Osteoblast (primary cell): ENCODE results near the gene SERPINA4. TPM values are rescaled to one million over a fixed set of nuclear protein-coding genes. Genes with fewer than 3 reads are reported as not detected.

Experiments
- DNase-seq: peaks from one replicate; pipeline ENCODE4 v3.0.0; 2011; ENCODE audit warnings: low spot score, mixed read lengths; ENCODE audit not compliant: insufficient read length; ENCODE audit errors: missing footprints
- H2AFZ ChIP-seq: 2 replicates; pipeline ENCODE4 v1.6.0; 2011; ENCODE audit warnings: mild to moderate bottlenecking, low read length
- H3K27ac ChIP-seq: 2 replicates; pipeline ENCODE4 v1.5.1; 2011; ENCODE audit warnings: mild to moderate bottlenecking, low read depth, low read length, moderate library complexity
- H3K27me3 ChIP-seq: 2 replicates; pipeline ENCODE4 v1.6.0; 2012; ENCODE audit warnings: mild to moderate bottlenecking, control low read depth, inconsistent platforms, low read length, moderate library complexity; ENCODE audit not compliant: insufficient read depth
- H3K36me3 ChIP-seq: 2 replicates; pipeline ENCODE4 v1.5.1; 2011; ENCODE audit warnings: mild to moderate bottlenecking, low read length, control low read depth, moderate library complexity; ENCODE audit not compliant: insufficient read depth
- H3K4me1 ChIP-seq: 2 replicates; pipeline ENCODE4 v1.5.1; 2011; ENCODE audit warnings: mild to moderate bottlenecking, low read length, control low read depth, moderate library complexity; ENCODE audit not compliant: insufficient read depth
- H3K4me2 ChIP-seq: 2 replicates; pipeline ENCODE4 v1.6.0; 2011; ENCODE audit warnings: mild to moderate bottlenecking, low read length; ENCODE audit not compliant: insufficient read depth
- H3K4me3 ChIP-seq: fragments of 200-600 bp; sonication (generic); 3 replicates; pipeline ENCODE4 v1.5.1; 2012; ENCODE audit warnings: mild to moderate bottlenecking, low read length, inconsistent platforms; ENCODE audit not compliant: insufficient read depth
- H3K79me2 ChIP-seq: 2 replicates; pipeline ENCODE4 v1.6.0; 2012; ENCODE audit warnings: mild to moderate bottlenecking, low read length, control low read depth, inconsistent platforms; ENCODE audit not compliant: insufficient read depth
- H3K9me3 ChIP-seq: 2 replicates; pipeline ENCODE4 v1.5.1; 2011; ENCODE audit warnings: low read depth, low read length, control low read depth
- H4K20me1 ChIP-seq: 2 replicates; pipeline ENCODE4 v1.6.0; 2012; ENCODE audit warnings: mild to moderate bottlenecking, low read length, control low read depth; ENCODE audit not compliant: insufficient read depth
- total RNA-seq: library from RNA; depleted of rRNA; stranded (reverse); fragments of >200 nt; gene quantifications from 2 replicates; pipeline ENCODE4 v1.2.3, GENCODE V29; 2012
- TF ChIP-seq, protein P1 (sequence below): IDR thresholded peaks from 2 replicates; pipeline ENCODE4 v1.5.1; 2011; ENCODE audit warnings: mild to moderate bottlenecking, low read depth, low read length, moderate library complexity; ENCODE audit errors: extremely low read depth

SERPINA4 gene
- total RNA-seq, 1 donor = not detected

GRCh38 chr14:94523265-94523664 lies 38.0 kb upstream of the SERPINA4 start:
- TF ChIP-seq, protein P1, sequence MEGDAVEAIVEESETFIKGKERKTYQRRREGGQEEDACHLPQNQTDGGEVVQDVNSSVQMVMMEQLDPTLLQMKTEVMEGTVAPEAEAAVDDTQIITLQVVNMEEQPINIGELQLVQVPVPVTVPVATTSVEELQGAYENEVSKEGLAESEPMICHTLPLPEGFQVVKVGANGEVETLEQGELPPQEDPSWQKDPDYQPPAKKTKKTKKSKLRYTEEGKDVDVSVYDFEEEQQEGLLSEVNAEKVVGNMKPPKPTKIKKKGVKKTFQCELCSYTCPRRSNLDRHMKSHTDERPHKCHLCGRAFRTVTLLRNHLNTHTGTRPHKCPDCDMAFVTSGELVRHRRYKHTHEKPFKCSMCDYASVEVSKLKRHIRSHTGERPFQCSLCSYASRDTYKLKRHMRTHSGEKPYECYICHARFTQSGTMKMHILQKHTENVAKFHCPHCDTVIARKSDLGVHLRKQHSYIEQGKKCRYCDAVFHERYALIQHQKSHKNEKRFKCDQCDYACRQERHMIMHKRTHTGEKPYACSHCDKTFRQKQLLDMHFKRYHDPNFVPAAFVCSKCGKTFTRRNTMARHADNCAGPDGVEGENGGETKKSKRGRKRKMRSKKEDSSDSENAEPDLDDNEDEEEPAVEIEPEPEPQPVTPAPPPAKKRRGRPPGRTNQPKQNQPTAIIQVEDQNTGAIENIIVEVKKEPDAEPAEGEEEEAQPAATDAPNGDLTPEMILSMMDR = no peak

DNA sequence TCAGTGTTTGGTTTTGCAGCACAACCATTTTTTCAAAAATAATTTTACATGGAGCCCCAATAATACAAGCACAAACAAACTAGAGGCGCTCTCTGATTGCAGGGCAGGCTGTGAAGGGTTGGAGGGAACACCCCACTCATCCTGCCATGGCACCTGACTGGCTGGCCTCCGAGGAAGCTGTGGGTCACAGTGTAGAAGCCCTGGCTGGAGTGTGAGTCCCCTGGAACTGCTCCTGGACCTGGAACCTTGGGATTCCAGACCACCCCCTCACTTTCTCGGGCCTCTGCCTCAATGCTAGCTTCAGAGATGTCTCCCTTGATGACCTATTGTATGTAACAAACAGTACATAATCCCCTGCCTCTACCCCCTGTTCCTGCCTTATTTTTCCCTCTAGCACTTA lies 37.1 kb upstream of the SERPINA4 start:
- DNase-seq = no peak
- H3K27ac ChIP-seq = no peak overlapping the region
- H3K4me1 ChIP-seq = no peaks in the 10 kb centered on the region
- H2AFZ ChIP-seq = no peak overlapping the region
- H3K9me3 ChIP-seq = no peaks in the 10 kb centered on the region
- H3K4me3 ChIP-seq = no peak overlapping the region
- no peaks in the 10 kb centered on the region for H3K36me3 ChIP-seq
- no peaks in the 10 kb centered on the region for H4K20me1 ChIP-seq
- no peaks in the 10 kb centered on the region for H3K79me2 ChIP-seq
- peaks cover 16% of the 10 kb centered on the region for H3K27me3 ChIP-seq
- TF ChIP-seq, protein P1 = no peak
- H3K4me2 ChIP-seq = no peak overlapping the region

More at GRCh38 chr14:94523265-94523664, 38.0 kb upstream of the SERPINA4 start:
- no peak overlapping the region for H3K4me2 ChIP-seq
- H3K4me3 ChIP-seq = no peak overlapping the region
- no peaks in the 10 kb centered on the region for H3K36me3 ChIP-seq
- no peak overlapping the region for H3K27ac ChIP-seq
- H3K79me2 ChIP-seq = no peaks in the 10 kb centered on the region
- no peak for DNase-seq
- H3K4me1 ChIP-seq = no peaks in the 10 kb centered on the region
- no peak overlapping the region for H2AFZ ChIP-seq
- no peaks in the 10 kb centered on the region for H3K9me3 ChIP-seq
- no peaks in the 10 kb centered on the region for H4K20me1 ChIP-seq
- H3K27me3 ChIP-seq = peaks cover 16% of the 10 kb centered on the region

GRCh38 chr14:94531187-94531586 lies 30.1 kb upstream of the SERPINA4 start:
- Histone ChIP-seq H2AFZ (no peak overlapping the region), H3K36me3 (no peaks in the 10 kb centered on the region), H3K9me3 (no peaks in the 10 kb centered on the region), H3K4me1 (peaks cover 4% of the 10 kb centered on the region), H3K27ac (no peak overlapping the region), H4K20me1 (no peaks in the 10 kb centered on the region), H3K79me2 (no peaks in the 10 kb centered on the region), H3K27me3 (peaks cover 1% of the 10 kb centered on the region), H3K4me2 (no peak overlapping the region), H3K4me3 (no peak overlapping the region)
- TF ChIP-seq, protein P1 = no peak
- no peak for DNase-seq

DNA sequence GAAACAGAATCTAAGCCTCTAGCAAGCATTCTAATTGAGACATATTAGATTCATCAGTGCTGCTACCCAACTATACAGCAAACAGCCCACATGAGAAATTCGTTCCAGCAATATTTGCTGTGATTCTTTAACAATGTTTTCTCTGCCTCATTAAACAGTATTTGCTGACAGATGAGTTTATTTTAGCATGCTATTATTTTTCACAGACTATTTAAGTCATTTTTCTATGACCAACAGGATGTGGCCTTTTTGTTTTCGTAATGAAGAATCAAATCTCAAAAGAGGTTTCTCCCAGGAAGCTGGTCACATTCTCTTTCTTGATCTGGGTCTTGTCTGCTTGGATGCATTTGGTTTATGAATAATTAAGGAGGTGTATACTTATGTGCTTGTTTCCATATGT lies 28.8 kb upstream of the SERPINA4 start:
- no peaks in the 10 kb centered on the region for H3K9me3 ChIP-seq
- no peaks in the 10 kb centered on the region for H3K36me3 ChIP-seq
- no peaks in the 10 kb centered on the region for H4K20me1 ChIP-seq
- DNase-seq = no peak
- peak overlapping the region; percentile 9 for H3K4me2 ChIP-seq
- TF ChIP-seq, protein P1 = no peak
- no peaks in the 10 kb centered on the region for H3K79me2 ChIP-seq
- no peaks in the 10 kb centered on the region for H3K27me3 ChIP-seq
- H3K27ac ChIP-seq = no peak overlapping the region
- no peak overlapping the region for H2AFZ ChIP-seq
- H3K4me3 ChIP-seq = no peak overlapping the region
- H3K4me1 ChIP-seq = peaks cover 4% of the 10 kb centered on the region
